Measurements from ENCODE around the gene EIF4EBP2. TPM values are rescaled to one million over a fixed set of nuclear protein-coding genes. Genes with fewer than 3 reads are reported as not detected.

Gene EIF4EBP2
- polyA plus RNA-seq, 2 of the 4 experiments (the other 2 are of a cell fraction), result 13.0 to 15.4 TPM

DNA sequence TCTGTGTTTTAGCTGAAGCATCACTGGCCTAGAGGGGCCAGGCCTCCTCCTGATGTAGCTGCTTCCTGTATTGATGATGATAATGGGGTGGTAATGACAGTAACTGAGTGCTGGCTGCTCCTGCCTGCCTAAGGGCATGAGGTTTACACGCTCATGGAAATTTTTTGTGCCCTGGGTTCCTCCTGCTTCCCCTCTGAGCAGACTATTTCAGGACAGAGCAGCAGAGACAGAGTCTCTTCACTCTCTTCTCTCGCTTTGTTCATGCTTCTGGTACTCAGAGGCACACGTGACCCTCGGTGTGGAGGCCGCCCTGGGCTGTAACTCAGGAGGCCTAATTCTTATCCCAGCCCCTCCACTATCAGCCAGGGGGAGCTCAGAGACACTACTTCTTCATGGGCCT, 49.4 kb upstream of the EIF4EBP2 start:
- no peak for TF ChIP-seq FOSL2 (IDR thresholded peaks at IDR 0.05)
- no peak for TF ChIP-seq FOSL2 (CRISPR knock-in tag; IDR thresholded peaks at IDR 0.05)
- no peak for TF ChIP-seq TFCP2L1 (CRISPR knock-in tag; IDR thresholded peaks at IDR 0.05)
- no peak for TF ChIP-seq ESRRA (IDR thresholded peaks at IDR 0.05; ENCODE audit: borderline replicate concordance, low read length)
- no peak for TF ChIP-seq NR3C1 (IDR thresholded peaks at IDR 0.05)
- no peak for TF ChIP-seq ZNF302 (CRISPR knock-in tag; IDR thresholded peaks at IDR 0.05)
- TF ChIP-seq, protein P1, sequence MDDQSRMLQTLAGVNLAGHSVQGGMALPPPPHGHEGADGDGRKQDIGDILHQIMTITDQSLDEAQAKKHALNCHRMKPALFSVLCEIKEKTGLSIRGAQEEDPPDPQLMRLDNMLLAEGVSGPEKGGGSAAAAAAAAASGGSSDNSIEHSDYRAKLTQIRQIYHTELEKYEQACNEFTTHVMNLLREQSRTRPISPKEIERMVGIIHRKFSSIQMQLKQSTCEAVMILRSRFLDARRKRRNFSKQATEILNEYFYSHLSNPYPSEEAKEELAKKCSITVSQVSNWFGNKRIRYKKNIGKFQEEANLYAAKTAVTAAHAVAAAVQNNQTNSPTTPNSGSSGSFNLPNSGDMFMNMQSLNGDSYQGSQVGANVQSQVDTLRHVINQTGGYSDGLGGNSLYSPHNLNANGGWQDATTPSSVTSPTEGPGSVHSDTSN (IDR thresholded peaks at IDR 0.05), result no peak
- TF ChIP-seq CHD2 (IDR thresholded peaks at IDR 0.05; ENCODE audit: low read length, partially characterized antibody), result no peak
- no peak for TF ChIP-seq JUNB (IDR thresholded peaks at IDR 0.05)
- TF ChIP-seq HEYL (CRISPR knock-in tag; IDR thresholded peaks at IDR 0.05), result no peak
- no peak for TF ChIP-seq PHF8 (IDR thresholded peaks at IDR 0.05; ENCODE audit: borderline replicate concordance, low read depth)
- TF ChIP-seq RCOR1 (IDR thresholded peaks at IDR 0.05; ENCODE audit: low read depth, low read length), result no peak
- no peak for TF ChIP-seq HOXA7 (CRISPR knock-in tag; IDR thresholded peaks at IDR 0.05)
- TF ChIP-seq REST (IDR thresholded peaks at IDR 0.05), result no peak
- no peak for TF ChIP-seq USF2 (IDR thresholded peaks at IDR 0.05)
- TF ChIP-seq, protein P2, sequence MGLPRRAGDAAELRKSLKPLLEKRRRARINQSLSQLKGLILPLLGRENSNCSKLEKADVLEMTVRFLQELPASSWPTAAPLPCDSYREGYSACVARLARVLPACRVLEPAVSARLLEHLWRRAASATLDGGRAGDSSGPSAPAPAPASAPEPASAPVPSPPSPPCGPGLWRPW (IDR thresholded peaks at IDR 0.05), result no peak
- 94% methylated on average over 5 of the region's 5 CpGs for WGBS (ENCODE audit: missing lambda C conversion rate)
- DNase-seq (ENCODE audit: low read depth in 1 of 2, low spot score in 1 of 2), result no peak
- peak overlapping the region in 1 of 2 experiments; percentile 14; a peak in 1 of 6 replicates for H3K27ac ChIP-seq
- ChIA-PET POLR2A (no interaction called here), CTCF (interaction anchor here (0.9 to 6.1 kb wide), 5 partner anchors 9 to 133 kb away, joined by 3 to 69 read pairs (median 4); no protein-coding TSS in a partner anchor)
- no peak overlapping the region for H3K4me3 ChIP-seq
- no peak overlapping the region for H3K4me2 ChIP-seq
- peaks cover 38% of the 10 kb centered on the region for H3K4me1 ChIP-seq
- no peak for ATAC-seq
- no peaks in the 10 kb centered on the region for H3K9me3 ChIP-seq
- no peak for FAIRE-seq

- ATAC-seq (no peak), FAIRE-seq (no peak), DNase-seq (ENCODE audit: low read depth in 1 of 2, low spot score in 1 of 2) (no peak)
- 84% methylated on average over 21 of the region's 21 CpGs for WGBS (ENCODE audit: missing lambda C conversion rate)
- no peaks in the 10 kb centered on the region for H3K9me3 ChIP-seq
- POLR2A ChIA-PET, result no interaction called here
- TF ChIP-seq CBX8 (IDR thresholded peaks at IDR 0.05), result no peak
- TF ChIP-seq HDAC2 (IDR thresholded peaks at IDR 0.05), result no peak
- no peak for TF ChIP-seq ZC3H11A (IDR thresholded peaks at IDR 0.05)
- TF ChIP-seq HOXA7 (CRISPR knock-in tag; IDR thresholded peaks at IDR 0.05), result no peak
- TF ChIP-seq, protein P2 (IDR thresholded peaks at IDR 0.05), result no peak
- TF ChIP-seq ZSCAN20 (CRISPR knock-in tag; IDR thresholded peaks at IDR 0.05), result no peak
- no peak for TF ChIP-seq EHMT2 (IDR thresholded peaks at IDR 0.05; ENCODE audit: low read depth)
- no peak for TF ChIP-seq MYC (IDR thresholded peaks at IDR 0.05; ENCODE audit: borderline replicate concordance, low read length)
- no peak for TF ChIP-seq CBX2 (IDR thresholded peaks at IDR 0.05; ENCODE audit: borderline replicate concordance, low read depth)
- no peak for TF ChIP-seq SREBF2 (IDR thresholded peaks at IDR 0.05)
- TF ChIP-seq, protein P3, sequence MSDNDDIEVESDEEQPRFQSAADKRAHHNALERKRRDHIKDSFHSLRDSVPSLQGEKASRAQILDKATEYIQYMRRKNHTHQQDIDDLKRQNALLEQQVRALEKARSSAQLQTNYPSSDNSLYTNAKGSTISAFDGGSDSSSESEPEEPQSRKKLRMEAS (IDR thresholded peaks at IDR 0.05), result no peak
- no peak for TF ChIP-seq HOXB5 (CRISPR knock-in tag; IDR thresholded peaks at IDR 0.05)
- no peak for TF ChIP-seq RAD21 (conservative IDR thresholded peaks at IDR 0.05 in 1 of 2, IDR thresholded peaks at IDR 0.05 in 1 of 2)
- TF ChIP-seq EP300 (IDR thresholded peaks at IDR 0.05), result no peak
- no peak for TF ChIP-seq KDM5A (IDR thresholded peaks at IDR 0.05)
- no peak for TF ChIP-seq NR3C1 (IDR thresholded peaks at IDR 0.05)
- no peak for TF ChIP-seq HEYL (CRISPR knock-in tag; IDR thresholded peaks at IDR 0.05)
- no peak overlapping the region for H3K4me2 ChIP-seq
- CTCF ChIA-PET, result interaction anchor here (0.6 to 6.1 kb wide), 6 partner anchors 9 to 298 kb away, joined by 3 to 69 read pairs (median 4); no protein-coding TSS in a partner anchor
- H3K4me1 ChIP-seq, result peaks cover 36% of the 10 kb centered on the region
- no peak overlapping the region for H3K27ac ChIP-seq
- H3K4me3 ChIP-seq, result no peak overlapping the region
These were observed 48.6 kb upstream of the EIF4EBP2 start for GRCh38 chr10:70355051-70356021.
